GM23248 (cell line): ENCODE results near the gene NT5DC1. TPM values are rescaled to one million over a fixed set of nuclear protein-coding genes. Genes with fewer than 3 reads are reported as not detected.

Source experiments
- DNase-seq: peaks from one replicate; pipeline ENCODE4 v3.0.0-alpha.2; 2015
- H2AFZ ChIP-seq: fragments of 200-600 bp; sonication (generic); 2 replicates; pipeline ENCODE4 v1.6.1; 2016; ENCODE audit warnings: antibody characterized with exemption
- H3F3A ChIP-seq: fragments of 200-600 bp; sonication (generic); 2 replicates; pipeline ENCODE4 v1.6.1; 2016; ENCODE audit warnings: mild to moderate bottlenecking, antibody characterized with exemption, mixed run types; ENCODE audit not compliant: insufficient read depth
- H3K27ac ChIP-seq: fragments of 200-600 bp; sonication (generic); 2 replicates; pipeline ENCODE4 v1.5.1; 2016; ENCODE audit warnings: mild to moderate bottlenecking
- H3K27me3 ChIP-seq: fragments of 200-600 bp; sonication (generic); replicated peaks from 2 replicates; pipeline ENCODE4 v1.6.1; 2016; ENCODE audit warnings: mild to moderate bottlenecking; ENCODE audit not compliant: insufficient read depth
- H3K36me3 ChIP-seq: fragments of 200-600 bp; sonication (generic); 2 replicates; pipeline ENCODE4 v1.6.1; 2016; ENCODE audit warnings: low read depth, mild to moderate bottlenecking
- H3K4me1 ChIP-seq: fragments of 200-600 bp; sonication (generic); 2 replicates; pipeline ENCODE4 v1.6.1; 2016; ENCODE audit warnings: mild to moderate bottlenecking; ENCODE audit not compliant: insufficient read depth
- H3K4me2 ChIP-seq: fragments of 200-600 bp; sonication (generic); one replicate; pipeline ENCODE4 v1.6.1; 2016; ENCODE audit warnings: mild to moderate bottlenecking; ENCODE audit not compliant: unreplicated experiment
- H3K4me3 ChIP-seq: fragments of 200-600 bp; sonication (generic); 2 replicates; pipeline ENCODE4 v1.5.1; 2016; ENCODE audit warnings: mild to moderate bottlenecking
- H3K79me2 ChIP-seq: fragments of 200-600 bp; sonication (generic); 2 replicates; pipeline ENCODE4 v1.6.1; 2016; ENCODE audit warnings: mild to moderate bottlenecking; ENCODE audit not compliant: insufficient read depth
- H3K9ac ChIP-seq: fragments of 200-600 bp; sonication (generic); 2 replicates; pipeline ENCODE4 v1.6.1; 2016; ENCODE audit warnings: mild to moderate bottlenecking
- H3K9me2 ChIP-seq: fragments of 200-600 bp; sonication (generic); 2 replicates; pipeline ENCODE4 v1.6.1; 2016; ENCODE audit warnings: mixed run types, mild to moderate bottlenecking, moderate library complexity; ENCODE audit not compliant: insufficient read depth
- H3K9me3 ChIP-seq: fragments of 200-600 bp; sonication (generic); one replicate; pipeline ENCODE4 v1.6.1; 2017; ENCODE audit warnings: low read depth
- H4K20me1 ChIP-seq: fragments of 200-600 bp; sonication (generic); 2 replicates; pipeline ENCODE4 v1.6.0; 2016; ENCODE audit not compliant: insufficient read depth
- EZH2 ChIP-seq: fragments of 200-600 bp; sonication (generic); IDR thresholded peaks from 2 replicates; pipeline ENCODE4 v1.6.1; 2018; ENCODE audit warnings: antibody characterized with exemption, mild to moderate bottlenecking; ENCODE audit not compliant: insufficient read depth, poor library complexity, severe bottlenecking
- EZH2phosphoT487 ChIP-seq: fragments of 200-600 bp; sonication (generic); IDR thresholded peaks from 2 replicates; pipeline ENCODE4 v1.6.1; 2018; ENCODE audit warnings: antibody characterized with exemption, moderate library complexity, mild to moderate bottlenecking, low read depth; ENCODE audit not compliant: insufficient read depth
- WGBS, 2 experiments: methylation state at CpG; one replicate each; pipeline ENCODE4 v1.1.6; 2015 to 2017; ENCODE audit warnings: low lambda C conversion rate in 2 of 2, low coverage in 1 of 2; ENCODE audit errors: missing lambda C conversion rate in 2 of 2; 5-methylcytosine and 5-hydroxymethylcytosine counted together
- in situ Hi-C: fragments of 300-500 bp; cut with MboI; formaldehyde crosslinking; loops from 2 replicates; pipeline ENCODE4 v1.15.0; 2020
- polyA plus RNA-seq: library from polyadenylated mRNA; unstranded; fragments of >200 nt; fragmentation: Nextera tagmentation; extraction: Ambion mirVana; gene quantifications from 2 replicates; pipeline ENCODE4 v1.2.1, GENCODE V29; 2016
- total RNA-seq: library from RNA; depleted of rRNA; stranded (reverse); fragments of >200 nt; shearing (Covaris generic); gene quantifications from 2 replicates; pipeline ENCODE4 v1.2.3, GENCODE V29; 2014; rRNA removed

NT5DC1 gene
- total RNA-seq (1.8 and 3.4 TPM in 2 replicates), polyA plus RNA-seq (15.0 and 15.4 TPM in 2 replicates)

- in situ Hi-C loops: no loop called here
- WGBS, 2 experiments: 1% methylated on average over 60 to 64 of the region's 87 CpGs
- no peak for TF ChIP-seq EZH2
These were observed at the start of gene NT5DC1 for GRCh38 chr6:116100419-116101301. Gene NT5DC1 (plus strand): TSS chr6:116100853. CDS start chr6:116100931, 78 bp downstream.

DNA sequence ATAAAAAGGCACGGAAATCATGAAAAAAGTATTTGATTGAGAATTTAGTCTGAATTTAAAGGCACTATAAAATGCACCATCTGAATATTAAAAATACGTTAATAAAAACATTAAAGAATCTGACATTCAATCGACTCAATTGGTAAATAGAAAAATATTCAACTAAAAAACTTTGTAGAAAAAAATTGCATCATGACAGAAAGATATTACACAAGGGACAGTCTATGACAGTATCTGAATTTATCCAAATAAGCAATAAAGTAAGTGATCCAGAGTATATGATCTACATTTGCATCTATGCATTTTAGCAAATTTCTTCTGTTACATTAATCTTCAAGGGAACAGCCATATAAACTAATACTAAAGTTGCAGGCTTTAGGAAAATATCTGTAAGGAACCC lies 49.4 kb upstream of the NT5DC1 start:
- no peak overlapping the region for H2AFZ ChIP-seq
- H3K79me2 ChIP-seq: no peaks in the 10 kb centered on the region
- TF ChIP-seq EZH2 (no peak), EZH2phosphoT487 (no peak)
- no peak overlapping the region for H3K4me3 ChIP-seq
- no peaks in the 10 kb centered on the region for H3K9me2 ChIP-seq
- in situ Hi-C loops: no loop called here
- H3K27me3 ChIP-seq: no peaks in the 10 kb centered on the region
- H3K4me2 ChIP-seq: no peak overlapping the region
- H3K9me3 ChIP-seq: no peaks in the 10 kb centered on the region
- H4K20me1 ChIP-seq: no peaks in the 10 kb centered on the region
- H3K9ac ChIP-seq: no peak overlapping the region
- no peak overlapping the region for H3K27ac ChIP-seq
- no peaks in the 10 kb centered on the region for H3F3A ChIP-seq
- WGBS, 2 experiments: 78 to 88% methylated on average over 3 of the region's 3 CpGs
- H3K4me1 ChIP-seq: no peaks in the 10 kb centered on the region
- DNase-seq: no peak
- H3K36me3 ChIP-seq: no peaks in the 10 kb centered on the region

More at GRCh38 chr6:116100419-116101301, at the start of gene NT5DC1:
- Histone ChIP-seq H3K9ac (peak within 1 kb of the TSS; percentile 78), H2AFZ (peak within 1 kb of the TSS; percentile 86), H3K4me3 (peak within 1 kb of the TSS; percentile 82), H3K9me2 (no peaks in the 10 kb centered on the region), H3K36me3 (no peaks in the 10 kb centered on the region), H3K4me1 (0 out of 2 replicates have a peak, but pooled peaks cover 5% of the 10 kb centered on the region), H3K79me2 (no peaks in the 10 kb centered on the region), H3K27ac (peak within 1 kb of the TSS; percentile 51), H3K9me3 (no peaks in the 10 kb centered on the region), H3K4me2 (peak within 1 kb of the TSS; percentile 82), H4K20me1 (no peaks in the 10 kb centered on the region), H3K27me3 (no peaks in the 10 kb centered on the region), H3F3A (peaks cover 14% of the 10 kb centered on the region; the same call in 1 of the 2 replicates)
- DNase-seq: peak; percentile 86

GRCh38 chr6:116055513-116055912 lies 45.1 kb upstream of the NT5DC1 start:
- Histone ChIP-seq H3K9ac (no peak overlapping the region), H3K4me2 (no peak overlapping the region), H3K27me3 (no peaks in the 10 kb centered on the region), H2AFZ (no peak overlapping the region), H3F3A (no peaks in the 10 kb centered on the region), H4K20me1 (no peaks in the 10 kb centered on the region), H3K79me2 (no peaks in the 10 kb centered on the region), H3K4me1 (peaks cover 12% of the 10 kb centered on the region), H3K9me3 (no peaks in the 10 kb centered on the region), H3K27ac (no peak overlapping the region), H3K9me2 (no peaks in the 10 kb centered on the region), H3K36me3 (no peaks in the 10 kb centered on the region), H3K4me3 (no peak overlapping the region)
- no peak for DNase-seq
- no peak for TF ChIP-seq EZH2phosphoT487
- no peak for TF ChIP-seq EZH2
- in situ Hi-C loops: no loop called here
- WGBS, 2 experiments: 83 to 95% methylated on average over 1 of the region's 1 CpG

- no peaks in the 10 kb centered on the region for H3K36me3 ChIP-seq
- no peaks in the 10 kb centered on the region for H3K9me2 ChIP-seq
- H4K20me1 ChIP-seq: no peaks in the 10 kb centered on the region
- H3K4me1 ChIP-seq: peaks cover 21% of the 10 kb centered on the region
- TF ChIP-seq EZH2phosphoT487 (no peak), EZH2 (no peak)
- DNase-seq: no peak
- WGBS, 2 experiments: 85 to 86% methylated on average over 2 of the region's 2 CpGs
- H3K27me3 ChIP-seq: no peaks in the 10 kb centered on the region
- no peak overlapping the region for H3K9ac ChIP-seq
- H3F3A ChIP-seq: no peaks in the 10 kb centered on the region
- H3K4me3 ChIP-seq: no peak overlapping the region
- in situ Hi-C loops: no loop called here
- H2AFZ ChIP-seq: no peak overlapping the region
- no peak overlapping the region for H3K27ac ChIP-seq
- H3K9me3 ChIP-seq: no peaks in the 10 kb centered on the region
- H3K79me2 ChIP-seq: no peaks in the 10 kb centered on the region
- H3K4me2 ChIP-seq: no peak overlapping the region
These were observed 42.9 kb upstream of the NT5DC1 start for GRCh38 chr6:116057766-116058165.
